Measurements from ENCODE around the gene MCM5.
"Not testable (repeated sequence)": the region's sequence is repeated elsewhere in the genome, so short reads cannot be mapped to it uniquely, and the experiment has no call there.

Gene MCM5

DNA sequence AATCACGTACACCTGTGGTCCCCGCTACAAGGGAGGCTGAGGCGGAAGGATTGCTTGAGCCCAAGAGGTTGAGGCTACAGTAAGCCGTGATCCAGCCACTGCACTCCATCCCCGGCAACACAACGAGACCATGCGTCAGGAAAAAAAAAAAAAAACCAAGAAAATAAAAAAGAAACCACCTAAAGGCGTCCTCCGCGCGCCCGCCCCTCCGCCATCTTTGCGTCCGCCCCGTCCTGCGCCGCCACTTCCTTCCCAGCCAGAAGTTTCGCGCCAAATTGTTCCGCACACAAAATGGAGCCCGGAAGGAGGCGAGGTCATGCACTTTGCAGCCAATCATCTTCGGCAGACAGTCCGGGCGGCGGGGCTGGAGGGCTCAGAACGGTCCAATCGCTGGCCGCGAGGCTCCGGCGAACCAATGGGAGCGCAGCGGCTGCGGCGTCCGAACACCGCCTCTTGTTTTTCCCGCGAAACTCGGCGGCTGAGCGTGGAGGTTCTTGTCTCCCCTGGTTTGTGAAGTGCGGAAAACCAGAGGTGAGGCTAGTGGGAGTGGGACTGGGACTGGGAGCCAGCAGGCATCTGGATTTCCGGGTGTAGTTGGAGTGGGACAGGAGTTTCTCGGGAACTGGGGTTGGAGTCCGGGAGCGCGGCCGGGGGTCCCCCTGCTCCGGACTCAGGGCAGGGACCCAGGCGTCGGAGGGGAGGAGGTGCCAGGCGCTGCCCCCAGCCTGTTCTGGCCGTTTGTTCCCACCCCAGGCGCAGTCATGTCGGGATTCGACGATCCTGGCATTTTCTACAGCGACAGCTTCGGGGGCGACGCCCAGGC is at the start of gene MCM5:
Gene MCM5 (plus strand): TSS at position 463 of the 823 bp plus-strand sequence. CDS start 299 bp downstream, at position 762.
- DNase-seq = peak; percentile 98

DNA sequence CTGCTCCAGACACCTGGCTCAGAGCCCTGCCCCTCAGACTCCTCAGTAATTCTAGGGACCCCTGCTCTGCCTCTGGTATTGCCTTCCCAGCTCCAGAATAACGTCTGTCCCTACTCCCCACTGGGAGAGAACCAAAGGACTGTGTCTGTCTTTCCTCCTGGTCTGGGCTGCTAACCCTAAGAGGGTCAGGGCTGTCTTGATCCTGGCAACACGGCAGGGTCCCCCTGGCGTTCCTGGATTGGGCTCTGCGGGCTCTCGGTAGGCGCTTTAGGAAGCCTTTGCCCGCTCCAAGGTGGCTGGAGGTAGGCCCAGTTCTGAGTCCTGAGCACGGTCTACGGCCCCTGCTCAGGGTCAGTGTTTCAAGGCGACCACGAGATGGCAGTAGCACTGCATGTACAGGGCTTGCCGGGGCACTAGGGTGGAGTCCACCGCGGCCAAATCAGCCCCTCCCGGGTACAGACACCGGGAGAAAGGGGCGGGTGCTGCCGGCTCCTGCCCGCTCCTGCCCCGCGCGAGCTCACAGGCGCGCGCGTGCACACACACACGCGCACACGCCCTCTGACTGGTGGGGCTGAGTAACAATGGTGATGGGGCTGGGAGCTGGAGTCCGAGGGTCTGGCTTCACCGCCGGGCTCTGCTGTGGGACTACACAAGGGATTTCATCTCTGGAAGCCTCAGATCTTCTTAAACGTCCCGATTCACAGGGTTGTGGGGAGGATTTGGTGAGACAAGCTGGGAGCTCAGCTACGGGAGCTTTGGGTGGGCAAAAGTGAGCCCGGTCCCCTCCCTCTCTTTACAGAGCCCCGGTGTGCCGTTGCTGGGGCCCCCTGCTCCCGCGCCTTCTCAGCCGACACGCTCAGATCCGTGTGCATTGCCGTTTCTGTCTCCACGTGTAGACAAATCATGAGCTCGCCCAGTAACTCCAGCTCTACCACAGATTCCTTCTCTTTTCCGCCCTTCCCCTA is 49.1 kb upstream of the MCM5 start:
- DNase-seq = peak; percentile 82

DNA sequence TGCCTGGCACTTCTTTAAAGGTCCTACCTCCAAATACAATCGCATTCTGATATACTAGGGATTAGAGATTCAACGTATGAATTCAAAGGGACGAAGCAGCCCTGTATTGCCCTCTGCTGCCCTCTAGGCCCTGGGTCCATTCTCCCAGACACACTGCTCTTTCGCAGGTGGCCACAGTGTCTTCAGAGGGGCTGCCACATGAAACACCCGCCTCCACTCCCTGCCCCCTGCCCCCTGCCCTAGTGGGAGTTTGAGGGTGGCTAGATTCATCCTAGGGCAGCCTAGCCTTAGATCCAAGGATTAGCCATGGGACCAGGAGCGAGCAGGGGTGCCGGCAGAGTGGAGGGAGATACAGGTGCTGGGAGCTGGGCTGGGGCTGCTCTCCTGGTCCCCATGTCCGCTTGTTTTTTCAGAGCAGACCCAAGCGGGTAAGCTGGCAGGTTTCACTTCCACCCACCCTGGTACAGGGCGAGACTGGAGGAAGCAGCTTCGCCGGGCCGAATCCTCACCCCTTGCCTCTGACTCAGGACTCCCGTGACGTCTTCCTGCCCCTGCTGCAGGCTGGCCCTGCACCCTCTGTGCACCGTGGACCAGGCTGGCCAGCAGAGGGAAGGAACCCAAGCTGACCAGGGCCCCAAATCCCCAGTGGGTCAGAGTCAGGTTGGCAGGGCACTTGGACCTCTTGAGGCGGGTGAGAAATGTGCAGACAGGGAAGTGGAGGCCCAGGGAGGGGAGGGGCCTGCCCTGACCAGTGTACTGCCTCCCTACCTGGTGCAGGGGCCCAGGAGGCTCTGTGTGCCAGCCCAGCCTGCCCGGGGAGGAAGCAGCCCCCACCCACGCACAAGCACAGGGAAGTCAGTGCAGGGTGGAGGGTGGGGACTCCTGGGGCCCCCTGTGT is 47.5 kb upstream of the MCM5 start:
- DNase-seq = peak; percentile 23

DNA sequence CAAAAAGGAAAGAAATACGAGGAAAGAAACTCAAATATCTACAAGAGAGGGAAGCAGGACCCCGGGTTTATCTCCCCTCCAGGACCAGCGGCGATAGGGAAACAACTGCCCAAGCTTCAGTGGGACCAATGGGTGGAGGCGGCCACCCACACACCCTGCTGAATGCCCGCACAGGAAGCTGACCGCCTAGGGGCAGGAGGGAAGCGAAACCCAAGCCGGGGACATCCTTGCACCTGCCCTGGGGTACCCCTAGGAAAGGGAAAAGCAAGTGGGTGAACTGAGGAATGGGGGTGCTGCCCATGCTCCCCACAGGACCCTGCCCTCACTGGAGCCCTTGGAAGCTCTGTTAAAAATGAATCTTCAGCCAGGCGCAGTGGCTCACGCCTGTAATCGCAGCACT is 46.6 kb upstream of the MCM5 start:
- no peak for DNase-seq

DNA sequence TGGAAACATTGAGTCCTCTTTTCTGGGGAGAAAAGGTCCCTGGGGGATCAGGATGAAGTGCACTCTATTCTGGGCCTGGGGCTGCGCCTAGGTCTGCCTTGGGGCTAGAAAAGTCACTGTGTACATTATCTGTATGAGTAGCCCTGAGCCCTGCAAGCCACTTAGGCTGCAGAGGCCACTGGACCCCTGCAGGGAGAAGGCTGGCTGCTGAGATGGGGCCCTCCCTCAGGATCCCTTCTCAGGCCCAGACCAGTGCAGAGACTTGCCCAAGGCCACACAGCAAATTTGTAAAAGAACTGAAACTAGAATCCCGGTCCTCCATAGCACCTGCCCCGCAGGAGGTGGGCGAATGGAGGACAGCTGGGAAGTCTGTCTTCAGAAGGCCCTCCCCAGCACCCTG is 45.9 kb upstream of the MCM5 start:
- DNase-seq = no peak

DNA sequence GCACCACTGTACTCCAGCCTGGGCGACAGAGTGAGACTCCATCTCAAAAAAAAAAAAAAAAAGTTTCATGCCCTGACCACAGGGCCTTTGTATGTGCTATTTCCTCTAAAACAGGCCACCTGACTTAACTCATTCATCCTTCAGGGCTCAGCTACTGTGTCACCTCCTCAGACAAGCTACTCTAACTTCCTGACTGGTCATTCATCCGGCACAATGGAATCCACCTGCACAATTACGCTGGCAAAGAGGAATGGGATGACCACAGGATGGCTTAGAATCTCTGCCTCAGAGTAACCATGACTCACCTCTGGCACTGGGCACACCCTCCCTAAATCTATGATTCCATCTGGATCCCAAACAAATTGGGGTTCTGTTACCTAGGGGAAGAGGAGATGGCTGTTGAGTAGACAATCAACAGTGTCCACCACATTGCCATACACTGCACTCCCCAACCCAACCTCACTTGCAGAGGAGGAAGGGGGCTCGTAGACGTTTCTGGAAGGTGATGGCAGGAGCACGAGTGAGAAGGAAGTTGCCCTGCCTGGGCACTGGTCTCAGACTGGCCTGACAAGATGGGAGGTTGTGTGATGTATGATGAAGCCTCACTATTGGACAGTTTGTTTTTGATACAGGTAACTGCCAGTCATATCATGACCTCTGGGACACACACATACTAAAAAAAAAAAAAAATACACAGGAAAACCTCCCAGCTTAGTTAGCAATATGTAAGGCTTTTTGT is 41.9 kb upstream of the MCM5 start:
- DNase-seq = no peak

DNA sequence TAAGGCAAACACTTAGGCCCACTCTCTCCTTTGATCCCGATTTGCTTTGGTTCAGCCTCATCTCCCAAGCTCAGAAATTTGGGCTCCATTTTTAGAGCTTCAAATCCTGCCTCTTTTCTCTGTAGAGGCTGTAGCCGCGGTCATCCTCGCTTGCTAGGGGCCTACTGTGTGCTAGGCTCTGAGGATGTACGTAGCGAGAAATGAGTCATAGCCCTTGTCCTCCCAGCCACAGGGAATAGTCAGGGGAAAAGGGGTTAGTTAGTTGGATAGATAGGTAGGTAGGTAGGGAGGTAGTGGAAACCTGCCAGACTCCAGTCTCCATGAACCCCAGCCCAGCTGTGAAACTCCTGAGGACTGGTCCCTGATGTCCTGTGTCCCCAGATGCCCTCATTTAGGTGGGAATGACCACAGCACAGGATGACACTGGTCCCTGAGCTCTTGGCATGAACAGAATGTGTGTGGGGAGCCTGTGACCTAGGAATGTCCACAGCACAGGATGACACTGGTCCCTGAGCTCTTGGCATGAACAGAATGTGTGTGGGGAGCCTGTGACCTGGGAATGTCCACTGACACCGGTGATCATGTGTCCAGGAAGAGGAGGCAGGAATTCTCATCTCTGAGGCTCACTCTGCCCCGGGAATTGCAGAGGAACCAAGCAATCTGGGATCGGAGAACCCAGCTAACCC is 40.4 kb upstream of the MCM5 start:
- no peak for DNase-seq

DNA sequence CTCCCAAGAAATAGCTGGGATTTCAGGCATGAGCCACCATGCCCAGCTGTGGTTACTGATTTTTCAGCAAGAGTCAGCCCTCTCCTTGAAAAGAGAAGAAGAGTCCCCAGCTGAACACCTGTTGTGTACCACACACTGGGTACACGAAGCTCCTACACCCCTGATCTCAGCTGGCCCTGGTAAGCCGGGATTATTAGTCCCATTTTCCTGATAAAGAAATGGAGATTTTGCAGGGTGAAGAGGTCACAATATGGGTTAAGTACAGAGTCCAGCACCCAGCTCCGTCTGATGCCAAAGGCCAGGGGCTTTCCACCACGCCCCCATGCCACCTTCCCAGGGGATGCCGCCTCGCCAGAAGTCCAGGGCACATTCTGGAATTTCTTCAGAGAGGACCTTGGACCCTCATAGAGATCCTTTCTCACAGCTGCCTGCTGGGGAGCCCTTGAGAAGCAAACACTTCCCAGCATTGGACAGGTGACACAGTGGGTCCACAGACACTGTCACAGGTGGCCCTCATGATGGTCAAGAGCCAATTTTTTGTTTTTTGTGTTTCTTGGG is 38.9 kb upstream of the MCM5 start:
- DNase-seq = no peak

DNA sequence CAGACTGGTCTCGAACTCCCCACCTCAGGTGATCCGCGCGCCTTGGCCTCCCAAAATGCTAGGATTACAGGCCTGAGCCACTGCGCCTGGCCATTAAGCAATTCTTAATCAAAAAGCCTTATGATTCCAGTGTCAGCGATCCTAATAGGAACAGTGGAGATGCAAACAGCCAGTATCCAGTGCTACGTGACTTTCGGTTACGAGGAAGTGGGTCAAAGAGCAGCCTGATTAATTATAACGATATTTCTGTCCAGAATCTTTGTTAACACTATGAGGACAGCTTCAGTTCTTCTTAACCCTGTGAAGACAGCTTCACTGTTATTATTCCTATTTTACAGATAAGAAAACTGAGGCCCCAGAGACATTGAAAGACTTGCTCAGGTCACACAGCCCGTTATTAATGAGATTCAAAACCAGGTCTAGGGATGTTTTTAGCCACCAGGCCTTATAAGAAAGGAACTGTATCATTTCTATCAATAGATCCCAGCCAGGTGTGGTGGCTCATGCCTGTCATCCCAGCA is 36.3 kb upstream of the MCM5 start:
- DNase-seq = no peak

DNA sequence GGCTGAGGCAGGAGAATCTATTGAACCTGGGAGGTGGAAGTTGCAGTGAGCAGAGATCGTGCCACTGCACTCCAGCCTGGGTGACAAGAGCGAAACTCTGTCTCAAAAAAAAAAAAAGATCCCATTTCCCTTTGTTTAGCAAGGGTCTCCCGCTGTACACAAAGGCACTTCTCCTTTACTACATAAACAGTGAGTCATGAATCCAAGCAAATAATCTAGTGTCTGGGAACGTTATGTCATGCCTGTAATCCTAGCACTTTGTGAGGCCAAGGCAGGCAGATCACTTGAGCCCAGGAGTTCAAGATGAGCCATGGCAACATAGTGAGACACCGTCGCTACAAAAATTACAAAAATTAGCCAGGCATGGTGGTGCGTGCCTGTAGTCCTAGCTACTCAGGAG is 35.7 kb upstream of the MCM5 start:
- not testable (repeated sequence) for DNase-seq

DNA sequence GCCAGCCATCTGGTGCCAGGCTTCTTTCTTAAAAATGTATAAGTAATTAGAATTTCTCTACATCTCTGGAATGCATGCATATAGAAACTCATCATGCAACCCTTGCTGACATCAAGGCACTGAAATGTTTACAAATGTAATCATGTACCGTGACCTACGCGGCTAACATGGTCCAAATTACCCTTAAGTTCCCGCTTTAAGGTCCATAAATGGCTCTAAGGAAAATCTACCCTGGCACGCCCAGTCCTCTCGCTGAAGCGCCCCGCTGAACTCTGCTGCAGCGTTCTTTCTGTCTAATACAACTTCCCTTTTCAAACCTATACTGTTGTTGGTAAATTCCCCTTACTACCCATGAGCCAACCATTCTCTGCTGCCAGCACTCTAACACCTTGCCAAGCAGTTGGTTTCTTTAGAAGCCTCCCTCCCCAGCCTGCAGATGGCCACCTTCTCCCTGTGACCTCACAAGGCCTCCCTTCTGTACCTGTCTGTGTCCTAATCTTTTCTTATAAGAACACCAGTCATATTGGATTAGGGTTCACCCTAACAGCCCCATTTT is 32.5 kb upstream of the MCM5 start:
- no peak for DNase-seq

DNA sequence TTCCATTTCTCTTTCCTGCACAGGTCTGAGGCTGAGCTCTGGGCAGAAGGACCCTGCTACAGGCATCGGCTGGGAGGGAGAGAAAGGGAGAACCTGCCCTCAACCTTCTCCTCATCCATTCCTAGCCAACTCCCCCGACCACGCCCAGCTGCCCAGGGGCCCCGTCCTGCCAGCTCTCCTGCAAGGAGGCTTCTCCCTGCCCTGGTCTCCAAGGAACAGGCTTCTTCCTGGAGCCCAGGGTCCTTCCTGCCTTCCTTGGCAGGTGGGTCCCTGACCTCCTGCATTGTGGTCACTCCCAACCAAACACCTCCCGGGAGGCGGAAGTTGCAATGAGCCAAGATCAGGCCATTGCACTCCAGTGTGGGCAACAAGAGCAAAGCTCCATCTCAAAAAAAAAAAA is 31.6 kb upstream of the MCM5 start:
- no peak for DNase-seq

DNA sequence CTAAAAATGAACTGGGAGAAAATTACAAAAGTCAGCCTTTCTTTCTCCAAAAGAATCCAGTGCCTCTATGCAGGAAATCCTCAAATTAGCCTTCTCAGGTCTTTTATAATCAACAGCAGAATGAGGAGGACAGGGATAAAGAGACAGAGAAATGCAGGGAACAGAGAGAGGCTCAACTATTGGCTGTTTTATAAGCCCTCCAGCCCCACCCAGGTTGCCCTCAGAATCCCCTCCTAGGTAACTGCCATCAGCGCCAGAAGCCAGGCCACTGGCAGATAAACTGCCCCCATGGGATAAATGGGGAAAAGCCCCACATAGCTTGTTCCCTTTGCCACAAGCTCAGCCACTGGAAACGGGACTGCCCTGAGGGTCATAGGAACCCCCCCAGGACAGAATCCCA is 29.9 kb upstream of the MCM5 start:
- DNase-seq = no peak

DNA sequence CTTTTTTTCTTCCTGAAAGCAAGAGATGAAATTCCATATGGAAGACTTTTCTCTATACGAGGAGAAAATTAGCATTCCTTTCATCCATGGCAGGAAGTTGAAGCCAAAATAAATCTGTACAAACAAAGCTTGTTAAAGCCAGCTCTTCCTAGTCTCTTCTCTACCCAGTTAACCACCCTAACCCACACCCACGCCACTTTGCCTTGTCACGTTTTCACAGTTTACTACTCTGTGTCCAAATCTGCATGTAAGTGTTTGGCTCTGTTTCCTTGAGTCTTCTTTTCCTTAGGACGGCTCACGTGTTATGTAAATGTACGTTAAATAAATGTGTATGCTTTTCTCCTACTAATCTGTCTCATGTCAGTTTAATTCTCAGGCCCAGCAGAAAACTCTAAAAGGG is 26.2 kb upstream of the MCM5 start:
- no peak for DNase-seq

DNA sequence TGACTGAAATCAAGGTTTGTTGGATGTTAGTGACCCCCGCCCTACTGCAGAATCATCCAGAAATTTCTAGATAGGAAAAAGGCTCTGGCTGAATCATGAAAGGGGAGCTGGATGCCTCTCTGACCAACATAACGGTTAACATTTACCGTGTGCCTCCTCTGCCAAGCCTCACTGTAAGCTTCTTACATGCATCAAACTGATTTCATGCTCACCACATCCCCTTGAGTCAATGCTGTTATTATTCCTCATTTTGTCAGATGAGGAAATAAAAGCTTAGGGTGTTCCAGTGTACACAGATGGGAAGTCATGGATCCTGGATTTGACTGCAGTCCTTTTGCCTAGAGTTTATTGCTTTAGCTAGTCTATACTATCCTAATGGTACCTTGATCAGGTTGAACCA is 24.9 kb upstream of the MCM5 start:
- DNase-seq = no peak

DNA sequence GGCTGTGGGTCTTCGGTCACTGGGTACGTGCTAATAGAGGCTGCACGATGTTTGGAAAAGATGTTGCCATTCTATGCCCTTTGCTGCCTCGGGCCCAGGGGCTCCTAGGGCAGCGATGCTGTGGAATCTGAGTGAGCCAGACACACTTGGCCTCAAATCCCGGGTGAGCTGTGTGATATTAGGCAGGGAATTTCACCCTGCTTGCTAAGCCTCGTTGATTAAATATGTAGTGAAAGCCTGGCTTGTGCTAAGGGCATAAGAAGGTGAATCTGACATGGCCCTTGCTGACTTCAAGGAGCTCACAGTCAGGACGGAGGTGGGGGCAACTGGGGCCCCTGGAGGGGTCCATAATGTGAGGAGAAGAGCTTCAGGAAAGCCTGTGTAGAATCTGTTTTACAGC is 24.4 kb upstream of the MCM5 start:
- DNase-seq = no peak

DNA sequence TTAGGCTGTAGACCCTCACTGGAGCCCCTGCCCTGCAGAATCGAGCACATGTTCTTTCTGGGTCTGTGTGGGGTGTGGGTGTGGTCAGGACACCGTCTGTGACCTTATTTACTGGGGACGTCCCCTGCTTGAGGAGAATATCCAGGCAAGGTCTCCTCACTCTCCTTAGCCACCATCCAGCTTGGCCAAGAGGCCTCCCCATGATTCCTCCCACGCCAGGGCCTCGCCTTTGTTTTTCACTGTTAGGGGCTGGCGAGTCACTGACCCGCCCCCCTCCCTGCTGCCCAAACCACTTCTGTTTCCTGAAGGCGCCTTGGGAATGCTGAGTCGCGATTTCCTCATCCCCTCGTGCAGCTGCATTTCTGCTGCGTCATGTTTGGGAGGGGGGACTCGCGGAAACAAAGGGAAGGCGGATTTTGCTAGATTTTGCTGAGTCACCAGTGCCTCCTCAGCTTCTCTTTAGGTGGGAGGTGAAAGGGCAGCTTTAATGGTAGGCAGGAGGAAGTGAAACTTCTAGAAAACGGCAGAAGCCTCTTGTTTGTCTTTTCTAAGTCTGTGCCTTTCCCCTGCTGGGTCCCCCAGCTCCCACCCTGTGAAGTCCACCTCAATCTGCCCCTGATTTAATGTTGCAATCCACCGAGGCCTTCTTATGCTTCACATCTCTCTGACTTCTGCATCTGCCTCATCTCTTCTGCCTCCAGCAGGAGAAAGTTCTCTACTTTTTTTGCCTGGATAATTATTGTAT is 23.0 kb upstream of the MCM5 start:
- DNase-seq = peak; percentile 17

DNA sequence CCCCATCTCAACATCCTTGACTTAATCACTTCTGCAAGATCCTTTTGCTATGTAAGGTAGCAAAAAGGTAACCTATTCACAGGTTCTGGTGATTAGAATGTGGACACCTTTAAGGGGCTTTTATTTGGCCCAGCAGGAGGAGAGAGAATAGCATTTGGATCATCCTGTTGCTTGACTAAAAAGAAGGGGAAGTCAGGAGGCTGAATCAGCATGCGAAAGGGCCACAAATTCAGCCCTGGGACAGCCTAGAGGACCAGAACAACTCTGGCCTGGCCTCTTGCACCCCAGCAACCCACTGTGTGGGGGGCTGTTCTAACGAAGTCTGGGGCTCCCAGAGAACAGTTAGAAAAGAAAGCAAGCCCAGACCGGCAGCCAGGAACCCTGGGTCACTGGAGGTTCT is 22.2 kb upstream of the MCM5 start:
- no peak for DNase-seq

DNA sequence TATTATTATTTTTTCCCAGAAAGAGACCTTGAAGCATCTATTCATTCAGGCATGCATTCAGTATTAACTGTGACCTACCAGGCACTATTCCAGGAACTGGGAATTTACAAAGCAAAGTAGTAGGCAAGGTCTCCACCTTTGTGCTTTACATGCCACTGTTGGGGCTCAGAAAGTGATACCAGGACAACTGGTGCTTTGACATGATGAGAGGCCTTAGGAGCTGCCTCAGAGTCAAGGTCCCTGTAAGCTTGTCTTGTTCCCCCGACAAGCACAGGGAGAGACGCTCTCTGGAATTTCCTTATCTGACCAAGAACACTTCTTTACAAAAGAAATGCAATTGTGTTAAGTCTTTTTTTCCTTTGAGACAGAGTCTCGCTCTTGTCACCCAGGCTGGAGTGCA is 21.3 kb upstream of the MCM5 start:
- DNase-seq = no peak
